BJ (cell line): ENCODE results near the gene NOS1AP. TPM values are rescaled to one million over a fixed set of nuclear protein-coding genes. Genes with fewer than 3 reads are reported as not detected.

Experiments
- CTCF ChIA-PET: fragments of 350-600 bp; formaldehyde crosslinking; extraction: SDS; loops from one replicate; lab custom pipeline; 2021; ENCODE audit warnings: antibody characterized with exemption, inconsistent platforms; lab: Yijun Ruan, JAX
- POLR2A ChIA-PET: fragments of 300-600 bp; sonication (Branson Sonifier 250); formaldehyde crosslinking; extraction: SDS; loops from one replicate; lab custom pipeline; 2021; ENCODE audit warnings: antibody characterized with exemption; lab: Charles Lee
- DNase-seq: peaks from one replicate; pipeline ENCODE4 v3.0.0-alpha.2; 2011; ENCODE audit warnings: low read depth
- H3K27me3 ChIP-seq: 2 replicates; pipeline ENCODE4 v1.6.0; 2011; ENCODE audit warnings: low read length; ENCODE audit not compliant: control insufficient read depth, insufficient read depth
- H3K36me3 ChIP-seq: 2 replicates; pipeline ENCODE4 v1.5.1; 2011; ENCODE audit warnings: low read length; ENCODE audit not compliant: control insufficient read depth, insufficient read depth
- H3K4me3 ChIP-seq: 2 replicates; pipeline ENCODE4 v1.5.1; 2011; ENCODE audit warnings: low read depth, mild to moderate bottlenecking, control low read depth, low read length
- polyA plus RNA-seq: library from polyadenylated mRNA; depleted of rRNA; stranded (reverse); fragments of >200 nt; gene quantifications from 2 replicates; pipeline ENCODE4 v1.2.3, GENCODE V29; 2011
- TF ChIP-seq, protein P1 (sequence below): IDR thresholded peaks from 2 replicates; pipeline ENCODE4 v1.5.1; 2011; ENCODE audit warnings: low read depth, mild to moderate bottlenecking, control low read depth, inconsistent platforms, low read length, moderate library complexity; ENCODE audit not compliant: insufficient read depth

Gene NOS1AP
- polyA plus RNA-seq, 1 experiment, result 0.50 TPM

DNA sequence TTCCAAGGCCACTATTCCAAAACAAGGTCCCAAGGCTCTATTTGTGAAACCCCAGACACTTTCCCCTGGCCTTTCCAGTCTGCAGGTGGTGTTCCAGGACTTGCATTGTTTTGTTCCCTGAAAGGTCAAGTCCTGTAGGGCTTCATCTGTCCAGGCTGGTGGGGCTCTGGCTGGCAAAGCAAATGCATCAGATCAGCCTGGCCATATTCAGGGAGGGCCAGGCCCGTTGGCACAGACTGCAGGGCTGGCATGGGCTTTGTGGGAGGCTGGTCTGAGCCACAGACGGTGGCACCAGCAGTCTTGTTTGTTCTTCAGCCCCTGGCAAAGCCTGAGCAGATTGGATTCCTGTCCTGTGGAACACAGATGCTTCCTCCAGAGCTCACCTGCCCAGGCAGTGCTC, 214.2 kb downstream of the NOS1AP start:
- H3K36me3 ChIP-seq, result no peaks in the 10 kb centered on the region; the same call in 1 of the 2 replicates
- H3K4me3 ChIP-seq, result no peak overlapping the region
- no peak for DNase-seq
- TF ChIP-seq, protein P1, sequence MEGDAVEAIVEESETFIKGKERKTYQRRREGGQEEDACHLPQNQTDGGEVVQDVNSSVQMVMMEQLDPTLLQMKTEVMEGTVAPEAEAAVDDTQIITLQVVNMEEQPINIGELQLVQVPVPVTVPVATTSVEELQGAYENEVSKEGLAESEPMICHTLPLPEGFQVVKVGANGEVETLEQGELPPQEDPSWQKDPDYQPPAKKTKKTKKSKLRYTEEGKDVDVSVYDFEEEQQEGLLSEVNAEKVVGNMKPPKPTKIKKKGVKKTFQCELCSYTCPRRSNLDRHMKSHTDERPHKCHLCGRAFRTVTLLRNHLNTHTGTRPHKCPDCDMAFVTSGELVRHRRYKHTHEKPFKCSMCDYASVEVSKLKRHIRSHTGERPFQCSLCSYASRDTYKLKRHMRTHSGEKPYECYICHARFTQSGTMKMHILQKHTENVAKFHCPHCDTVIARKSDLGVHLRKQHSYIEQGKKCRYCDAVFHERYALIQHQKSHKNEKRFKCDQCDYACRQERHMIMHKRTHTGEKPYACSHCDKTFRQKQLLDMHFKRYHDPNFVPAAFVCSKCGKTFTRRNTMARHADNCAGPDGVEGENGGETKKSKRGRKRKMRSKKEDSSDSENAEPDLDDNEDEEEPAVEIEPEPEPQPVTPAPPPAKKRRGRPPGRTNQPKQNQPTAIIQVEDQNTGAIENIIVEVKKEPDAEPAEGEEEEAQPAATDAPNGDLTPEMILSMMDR, result no peak
- CTCF ChIA-PET, result no interaction called here
- POLR2A ChIA-PET, result no interaction called here
- H3K27me3 ChIP-seq, result peaks cover 9% of the 10 kb centered on the region

DNA sequence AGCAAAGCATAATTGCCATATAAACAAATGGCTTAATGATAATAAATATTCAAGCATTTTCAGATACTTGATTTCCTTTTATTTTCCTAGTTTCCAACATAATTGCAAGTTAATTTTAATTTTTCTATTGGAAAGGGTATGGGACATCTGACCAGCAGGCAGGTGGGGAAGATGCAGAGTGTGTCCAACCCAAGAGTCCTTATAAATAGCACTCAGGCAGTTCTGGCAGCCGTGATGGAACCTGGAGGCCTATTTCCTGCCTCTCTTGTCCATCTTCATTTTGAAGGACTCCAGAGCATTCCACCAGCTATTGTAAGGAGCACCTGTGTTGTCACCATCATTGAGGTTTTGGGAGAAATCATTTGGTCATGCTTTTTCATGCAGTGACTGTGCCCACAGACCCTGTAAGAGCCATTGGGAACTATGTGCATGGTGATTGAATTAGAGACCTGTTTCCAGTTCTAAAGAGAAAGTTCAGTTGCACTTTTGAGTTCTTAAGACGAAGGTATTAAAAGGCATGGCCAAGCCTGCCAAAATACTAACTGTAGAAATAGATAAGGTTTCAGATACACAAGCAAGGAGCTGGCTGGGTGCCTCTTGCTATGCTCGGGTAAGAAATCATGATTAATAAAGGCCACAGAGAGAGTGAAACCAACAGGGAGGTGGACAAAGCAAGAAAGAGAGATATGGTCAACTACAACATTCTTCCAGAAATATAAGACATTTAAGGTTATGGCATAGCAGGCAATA, 214.9 kb downstream of the NOS1AP start:
- H3K4me3 ChIP-seq, result no peak overlapping the region
- ChIA-PET CTCF (interaction anchor here (2.6 kb wide), 1 partner anchor 228 kb away, joined by 7 read pairs; no protein-coding TSS in a partner anchor), POLR2A (no interaction called here)
- no peak for DNase-seq
- H3K36me3 ChIP-seq, result no peaks in the 10 kb centered on the region; the same call in 1 of the 2 replicates
- H3K27me3 ChIP-seq, result peaks cover 7% of the 10 kb centered on the region
- TF ChIP-seq, protein P1, result no peak

DNA sequence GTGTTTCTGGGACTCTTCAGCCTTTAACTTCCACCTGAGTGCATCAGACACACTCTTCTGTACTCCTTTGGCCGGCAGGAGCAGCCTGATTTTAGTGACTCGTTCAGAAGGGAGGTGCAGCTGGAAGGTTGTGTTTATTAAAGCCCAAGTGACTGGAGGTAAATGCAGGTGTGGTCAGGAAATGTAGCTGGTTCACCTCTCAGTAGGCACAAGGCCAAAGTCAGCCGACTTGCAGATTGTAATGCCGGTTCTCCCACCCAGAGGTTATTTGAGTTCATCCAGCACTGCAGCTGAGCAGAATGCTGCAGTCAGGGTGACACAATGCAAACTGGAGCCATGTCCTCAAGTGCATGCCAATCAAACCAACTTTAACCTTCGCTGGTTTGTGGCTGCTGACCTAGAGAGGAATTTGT, 215.7 kb downstream of the NOS1AP start:
- DNase-seq, result no peak
- Histone ChIP-seq H3K27me3 (peaks cover 7% of the 10 kb centered on the region), H3K4me3 (no peak overlapping the region), H3K36me3 (no peaks in the 10 kb centered on the region; the same call in 1 of the 2 replicates)
- ChIA-PET POLR2A (no interaction called here), CTCF (interaction anchor here (2.6 to 3.9 kb wide), 2 partner anchors 8 to 229 kb away, joined by 7 to 13 read pairs; no protein-coding TSS in a partner anchor)
- TF ChIP-seq, protein P1, result no peak

DNA sequence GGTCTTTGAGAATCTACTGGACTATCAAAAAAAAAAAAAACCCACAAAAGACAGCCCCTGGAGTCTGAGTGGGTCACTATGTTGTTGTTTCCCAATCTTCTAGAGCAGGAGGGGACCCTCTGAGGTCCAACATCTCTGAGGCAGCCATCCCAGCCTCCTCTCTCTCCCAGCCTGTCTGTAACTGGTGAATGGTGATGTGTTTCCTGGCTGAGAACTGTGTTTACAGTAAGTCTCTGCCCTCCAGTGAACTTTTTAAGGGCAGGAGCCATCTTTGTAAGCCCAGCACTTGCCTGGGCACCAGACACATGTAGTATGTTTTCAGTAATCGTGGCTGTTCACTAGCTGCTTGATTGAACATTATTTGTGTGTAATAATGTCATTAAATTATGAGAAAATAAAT, 221.5 kb downstream of the NOS1AP start:
- DNase-seq, result no peak
- CTCF ChIA-PET, result no interaction called here
- TF ChIP-seq, protein P1, result no peak
- peaks cover 1% of the 10 kb centered on the region; the same call in 1 of the 2 replicates for H3K27me3 ChIP-seq
- no peaks in the 10 kb centered on the region for H3K36me3 ChIP-seq
- POLR2A ChIA-PET, result no interaction called here
- H3K4me3 ChIP-seq, result no peak overlapping the region

DNA sequence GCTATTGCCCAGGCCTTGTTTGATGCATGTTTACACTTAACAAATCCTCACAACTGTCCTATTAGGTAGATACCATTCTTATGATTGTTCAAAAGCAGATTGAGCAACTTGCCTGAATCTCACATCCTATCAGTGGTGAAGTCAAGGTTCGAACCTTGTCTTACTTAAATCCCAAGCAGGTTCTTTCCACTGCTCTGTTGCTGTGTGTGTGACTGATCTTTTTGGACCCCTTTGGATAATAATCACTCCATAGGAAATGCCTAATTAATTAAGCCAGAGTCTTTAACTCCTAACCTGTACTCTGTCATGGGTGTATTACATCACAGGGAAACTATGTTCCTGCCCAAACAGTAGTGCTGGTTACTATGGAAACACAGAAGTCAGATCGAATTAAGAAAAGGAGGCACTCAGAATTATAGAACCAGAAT, 222.9 kb downstream of the NOS1AP start:
- H3K36me3 ChIP-seq, result no peaks in the 10 kb centered on the region
- CTCF ChIA-PET, result no interaction called here
- TF ChIP-seq, protein P1, result no peak
- no peak overlapping the region for H3K4me3 ChIP-seq
- POLR2A ChIA-PET, result no interaction called here
- H3K27me3 ChIP-seq, result no peaks in the 10 kb centered on the region
- no peak for DNase-seq
